H1 (cell line): Measurements from ENCODE around the gene SNX32. TPM values are rescaled to one million over a fixed set of nuclear protein-coding genes. Genes with fewer than 3 reads are reported as not detected.

Experiments used
- ATF2 ChIP-seq: IDR thresholded peaks from 2 replicates; pipeline ENCODE4 v1.6.1; 2012; ENCODE audit warnings: low read length, inconsistent platforms
- CTCF ChIP-seq, 3 experiments: IDR thresholded peaks; 1 replicate in 2 of 3; 2 replicates in 1 of 3; pipeline versions ENCODE4 v1.5.1 to v1.6.1; 2011; ENCODE audit warnings: low read length in 3 of 3, mild to moderate bottlenecking in 3 of 3, inconsistent platforms in 2 of 3, low read depth in 1 of 3, moderate library complexity in 1 of 3; ENCODE audit not compliant: insufficient read depth in 1 of 3; ENCODE audit errors: control extremely low read depth in 1 of 3
- EP300 ChIP-seq, 2 experiments: IDR thresholded peaks; 1 replicate in 1 of 2; 2 replicates in 1 of 2; pipeline ENCODE4 v1.6.1; 2011 to 2012; ENCODE audit warnings: low read depth in 2 of 2, low read length in 2 of 2, mild to moderate bottlenecking in 2 of 2, borderline replicate concordance in 1 of 2, inconsistent platforms in 1 of 2, moderate library complexity in 1 of 2
- PHF8 ChIP-seq: fragments of 200-600 bp; sonication (generic); conservative IDR thresholded peaks from 2 replicates; pipeline ENCODE4 v1.7.1; 2012; ENCODE audit warnings: low read depth, mild to moderate bottlenecking, inconsistent platforms, low read length, moderate library complexity
- SAP30 ChIP-seq: fragments of 300-600 bp; sonication (generic); IDR thresholded peaks from 2 replicates; pipeline ENCODE4 v1.7.1; 2012; ENCODE audit warnings: low read length, moderate library complexity, mild to moderate bottlenecking, inconsistent platforms; ENCODE audit not compliant: insufficient read depth, insufficient replicate concordance
- SIN3A ChIP-seq, 2 experiments: IDR thresholded peaks in 1 of 2; conservative IDR thresholded peaks in 1 of 2; 2 replicates each; pipeline ENCODE4 v1.6.1; 2011 to 2012; ENCODE audit warnings: low read length in 2 of 2, improper control_type of control experiment in 1 of 2, low read depth in 1 of 2, mild to moderate bottlenecking in 1 of 2
- polyA plus RNA-seq, 7 experiments: library from polyadenylated mRNA; depleted of rRNA in 3 of 7; stranded (reverse) in 5 of 7; unstranded in 2 of 7; fragments of >200 nt in 5 of 7; fragments of 200-250 nt in 2 of 7; gene quantifications; 1 replicate in 5 of 7; 2 replicates in 1 of 7; 4 replicates in 1 of 7; pipeline versions ENCODE4 v1.2.1 to v1.2.3, GENCODE V29; 2011 to 2013; ENCODE audit warnings: missing spikeins in 2 of 7, mixed read lengths in 2 of 7
- total RNA-seq: library from RNA; stranded (reverse); fragmentation: NEBNext Ultra II Directional; extraction: Animal tissue kit (Norgen Biotek cat#: 25700); gene quantifications from 2 replicates; pipeline ENCODE4 v1.2.1, GENCODE V29; 2021

Gene SNX32
- total and polyA plus RNA-seq, 2 of the 8 experiments (the other 6 are each of a cell fraction or from before 2014, with no cell fraction given) = 0.76 to 2.2 TPM

GRCh38 chr11:65856689-65857499 lies 23.1 kb downstream of the SNX32 start (continued):
- TF ChIP-seq EP300 (IDR thresholded peaks at IDR 0.05; ENCODE audit: borderline replicate concordance in 1 of 2, low read depth in 2 of 2, low read length in 2 of 2) (no peak), CTCF (IDR thresholded peaks at IDR 0.05; ENCODE audit: control extremely low read depth in 1 of 3, insufficient read depth in 1 of 3, low read depth in 1 of 3, low read length in 3 of 3) (no peak), PHF8 (peak; percentile 46; the same call in 1 of the 2 replicates), ATF2 (peak; percentile 35; the same call in 1 of the 2 replicates), SIN3A (conservative IDR thresholded peaks at IDR 0.05 in 1 of 2, IDR thresholded peaks at IDR 0.05 in 1 of 2; ENCODE audit: low read depth in 1 of 2, low read length in 2 of 2) (peak; percentile 12 to 84; a peak in 2 of 4 replicates), SAP30 (peak; percentile 64)
- TF ChIP-seq, all 59 proteins: peak for 9
